CD1c-positive myeloid dendritic cell (primary cell): ENCODE data around the gene PLEKHN1.
A peak's percentile ranks its signal among the peaks of the same experiment; 100 is the strongest.

Experiments
- DNase-seq: peaks from one replicate; pipeline ENCODE4 v3.0.0-alpha.2; 2016; ENCODE audit errors: extremely low spot score

Gene PLEKHN1

GRCh38 chr1:930633-931138 is 35.6 kb upstream of the PLEKHN1 start:
- DNase-seq = no peak

- DNase-seq = no peak
These were observed 34.7 kb upstream of the PLEKHN1 start for GRCh38 chr1:931380-932172.

- DNase-seq = no peak
These were observed 34.1 kb upstream of the PLEKHN1 start for GRCh38 chr1:932173-932510.

- DNase-seq = no peak
These were observed 33.3 kb upstream of the PLEKHN1 start for GRCh38 chr1:932776-933602.

- DNase-seq = no peak
These were observed 32.7 kb upstream of the PLEKHN1 start for GRCh38 chr1:933603-933940.

- DNase-seq = peak; percentile 32
These were observed 31.1 kb upstream of the PLEKHN1 start for GRCh38 chr1:934991-935750.

GRCh38 chr1:935751-936231 is 30.5 kb upstream of the PLEKHN1 start:
- no peak for DNase-seq

- no peak for DNase-seq
These were observed 29.7 kb upstream of the PLEKHN1 start for GRCh38 chr1:936348-937264.

- DNase-seq = no peak
These were observed 28.8 kb upstream of the PLEKHN1 start for GRCh38 chr1:937521-937920.

GRCh38 chr1:938088-938683 is 28.1 kb upstream of the PLEKHN1 start:
- DNase-seq = peak; percentile 43

GRCh38 chr1:938711-939489 is 27.4 kb upstream of the PLEKHN1 start:
- no peak for DNase-seq

- DNase-seq = no peak
These were observed 26.7 kb upstream of the PLEKHN1 start for GRCh38 chr1:939511-940106.

- DNase-seq = peak; percentile 23
These were observed 25.9 kb upstream of the PLEKHN1 start for GRCh38 chr1:940107-941014.

- DNase-seq = no peak
These were observed 25.2 kb upstream of the PLEKHN1 start for GRCh38 chr1:941015-941587.

GRCh38 chr1:941588-942383 is 24.5 kb upstream of the PLEKHN1 start:
- DNase-seq = peak; percentile 63

GRCh38 chr1:942411-942821 is 23.9 kb upstream of the PLEKHN1 start:
- DNase-seq = no peak

- no peak for DNase-seq
These were observed 23.3 kb upstream of the PLEKHN1 start for GRCh38 chr1:942864-943533.
